Mammary epithelial cell (primary cell): ENCODE results near the gene GCLC.
"Not testable (repeated sequence)": the region's sequence is repeated elsewhere in the genome, so short reads cannot be mapped to it uniquely, and the experiment has no call there.

Source experiments
- EZH2 ChIP-seq: IDR thresholded peaks from 2 replicates; pipeline ENCODE4 v1.6.1; 2012; ENCODE audit warnings: low read length, inconsistent platforms, borderline replicate concordance
- TF ChIP-seq, protein P1 (sequence below), 2 donors: IDR thresholded peaks in 1 of 2; conservative IDR thresholded peaks in 1 of 2; 2 replicates each; pipeline ENCODE4 v1.5.1; 2011 to 2012; ENCODE audit warnings: inconsistent platforms in 2 of 2, low read length in 2 of 2, mild to moderate bottlenecking in 2 of 2, control low read depth in 1 of 2, low read depth in 1 of 2; ENCODE audit not compliant: insufficient read depth in 1 of 2; ENCODE audit errors: extremely low read depth in 1 of 2

DNA sequence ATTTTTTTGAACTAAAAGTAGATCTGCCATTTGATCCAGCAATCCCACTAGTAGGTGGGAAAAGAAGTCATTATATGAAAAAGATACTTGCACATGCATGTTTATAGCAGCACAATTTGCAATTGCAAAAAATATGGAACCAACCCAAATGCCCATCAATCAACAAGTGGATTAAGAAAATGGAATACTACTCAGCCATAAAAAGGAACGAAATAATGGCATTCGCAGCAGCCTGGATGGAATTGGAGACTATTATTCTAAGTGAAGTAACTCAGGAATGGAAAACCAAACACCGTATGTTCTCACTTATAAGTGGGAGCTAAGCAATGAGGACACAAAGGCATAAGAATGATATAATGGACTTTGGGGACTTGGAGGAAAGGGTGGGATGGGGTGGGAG is 27.5 kb upstream of the GCLC start:
- TF ChIP-seq EZH2, result not testable (repeated sequence)
- TF ChIP-seq, protein P1, sequence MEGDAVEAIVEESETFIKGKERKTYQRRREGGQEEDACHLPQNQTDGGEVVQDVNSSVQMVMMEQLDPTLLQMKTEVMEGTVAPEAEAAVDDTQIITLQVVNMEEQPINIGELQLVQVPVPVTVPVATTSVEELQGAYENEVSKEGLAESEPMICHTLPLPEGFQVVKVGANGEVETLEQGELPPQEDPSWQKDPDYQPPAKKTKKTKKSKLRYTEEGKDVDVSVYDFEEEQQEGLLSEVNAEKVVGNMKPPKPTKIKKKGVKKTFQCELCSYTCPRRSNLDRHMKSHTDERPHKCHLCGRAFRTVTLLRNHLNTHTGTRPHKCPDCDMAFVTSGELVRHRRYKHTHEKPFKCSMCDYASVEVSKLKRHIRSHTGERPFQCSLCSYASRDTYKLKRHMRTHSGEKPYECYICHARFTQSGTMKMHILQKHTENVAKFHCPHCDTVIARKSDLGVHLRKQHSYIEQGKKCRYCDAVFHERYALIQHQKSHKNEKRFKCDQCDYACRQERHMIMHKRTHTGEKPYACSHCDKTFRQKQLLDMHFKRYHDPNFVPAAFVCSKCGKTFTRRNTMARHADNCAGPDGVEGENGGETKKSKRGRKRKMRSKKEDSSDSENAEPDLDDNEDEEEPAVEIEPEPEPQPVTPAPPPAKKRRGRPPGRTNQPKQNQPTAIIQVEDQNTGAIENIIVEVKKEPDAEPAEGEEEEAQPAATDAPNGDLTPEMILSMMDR (conservative IDR thresholded peaks at IDR 0.05 in 1 of 2, IDR thresholded peaks at IDR 0.05 in 1 of 2; ENCODE audit: extremely low read depth in 1 of 2, insufficient read depth in 1 of 2, low read depth in 1 of 2, low read length in 2 of 2), result not testable (repeated sequence)
